A673 (cell line): ENCODE measurements around the gene DLL1. TPM values are rescaled to one million over a fixed set of nuclear protein-coding genes. Genes with fewer than 3 reads are reported as not detected.

Experiments used
- BruUV-seq: library from RNA; stranded (reverse); fragments of 400-500 nt; replicated peaks from 2 replicates; lab custom pipeline; 2021; lab: Mats Ljungman, UMichigan
- CTCF ChIA-PET: fragments of 300-600 bp; sonication (Branson Sonifier 250); formaldehyde crosslinking; loops from one replicate; lab custom pipeline; 2022; ENCODE audit warnings: antibody characterized with exemption; lab: Charles Lee
- POLR2A ChIA-PET: fragments of 300-600 bp; sonication (Branson Sonifier 250); formaldehyde crosslinking; loops from one replicate; lab custom pipeline; 2022; ENCODE audit warnings: antibody characterized with exemption; ENCODE audit not compliant: low non-redundant PET; lab: Charles Lee
- DNase-seq: peaks from one replicate; pipeline ENCODE4 v3.0.0-alpha.2; 2015; ENCODE audit warnings: low spot score
- H3K27ac ChIP-seq: fragments of 200-600 bp; sonication (generic); 2 replicates; pipeline ENCODE4 v1.5.1; 2016; ENCODE audit warnings: mixed run types, low read depth, mild to moderate bottlenecking, mixed read lengths, antibody characterized with exemption, low read length; ENCODE audit not compliant: poor library complexity, severe bottlenecking
- H3K27me3 ChIP-seq: fragments of 200-600 bp; sonication (generic); replicated peaks from 2 replicates; pipeline ENCODE4 v1.6.1; 2017; ENCODE audit warnings: mixed run types, low read depth, mild to moderate bottlenecking, mixed read lengths, antibody characterized with exemption, low read length; ENCODE audit not compliant: insufficient read depth, poor library complexity
- H3K36me3 ChIP-seq: fragments of 200-600 bp; sonication (generic); 2 replicates; pipeline ENCODE4 v1.6.1; 2016; ENCODE audit warnings: mixed run types, mild to moderate bottlenecking, mixed read lengths, antibody characterized with exemption, low read length; ENCODE audit not compliant: insufficient read depth, poor library complexity, severe bottlenecking
- H3K4me1 ChIP-seq: fragments of 200-600 bp; sonication (generic); 2 replicates; pipeline ENCODE4 v1.6.1; 2017; ENCODE audit warnings: mixed run types, mild to moderate bottlenecking, mixed read lengths, antibody characterized with exemption, low read length; ENCODE audit not compliant: insufficient read depth, poor library complexity, severe bottlenecking
- H3K4me3 ChIP-seq: fragments of 200-600 bp; sonication (generic); 2 replicates; pipeline ENCODE4 v1.5.1; 2016; ENCODE audit warnings: low read depth, mixed run types, mild to moderate bottlenecking, mixed read lengths, low read length; ENCODE audit not compliant: poor library complexity, severe bottlenecking
- H3K9me3 ChIP-seq: fragments of 200-600 bp; sonication (generic); 2 replicates; pipeline ENCODE4 v1.6.1; 2016; ENCODE audit warnings: mixed run types, low read depth, mild to moderate bottlenecking, mixed read lengths, antibody characterized with exemption, low read length; ENCODE audit not compliant: poor library complexity, severe bottlenecking
- EZH2 ChIP-seq: fragments of 200-600 bp; sonication (generic); IDR thresholded peaks from 2 replicates; pipeline ENCODE4 v1.6.1; 2017; ENCODE audit warnings: borderline replicate concordance, low read depth, mild to moderate bottlenecking, mixed read lengths, antibody characterized with exemption, low read length; ENCODE audit not compliant: poor library complexity, severe bottlenecking
- intact Hi-C: fragments of 100-400 bp; cut with micrococcal nuclease; formaldehyde crosslinking; loops from one replicate; pipeline ENCODE4 v1.10.0; 2022; ENCODE audit not compliant: unreplicated experiment
- total RNA-seq: library from RNA; stranded (reverse); gene quantifications from 2 replicates; pipeline ENCODE4 v1.2.3, GENCODE V29; 2021
- TF ChIP-seq, protein P1 (sequence below): fragments of 300-800, 200-600 bp; sonication (generic); conservative IDR thresholded peaks from 2 replicates; pipeline ENCODE4 v1.5.1; 2017; ENCODE audit warnings: low read depth, mild to moderate bottlenecking, antibody characterized with exemption, low read length, moderate library complexity, mixed read lengths

DLL1 gene
- total RNA-seq, 1 experiment from 2014 or later: 1.2 TPM

DNA sequence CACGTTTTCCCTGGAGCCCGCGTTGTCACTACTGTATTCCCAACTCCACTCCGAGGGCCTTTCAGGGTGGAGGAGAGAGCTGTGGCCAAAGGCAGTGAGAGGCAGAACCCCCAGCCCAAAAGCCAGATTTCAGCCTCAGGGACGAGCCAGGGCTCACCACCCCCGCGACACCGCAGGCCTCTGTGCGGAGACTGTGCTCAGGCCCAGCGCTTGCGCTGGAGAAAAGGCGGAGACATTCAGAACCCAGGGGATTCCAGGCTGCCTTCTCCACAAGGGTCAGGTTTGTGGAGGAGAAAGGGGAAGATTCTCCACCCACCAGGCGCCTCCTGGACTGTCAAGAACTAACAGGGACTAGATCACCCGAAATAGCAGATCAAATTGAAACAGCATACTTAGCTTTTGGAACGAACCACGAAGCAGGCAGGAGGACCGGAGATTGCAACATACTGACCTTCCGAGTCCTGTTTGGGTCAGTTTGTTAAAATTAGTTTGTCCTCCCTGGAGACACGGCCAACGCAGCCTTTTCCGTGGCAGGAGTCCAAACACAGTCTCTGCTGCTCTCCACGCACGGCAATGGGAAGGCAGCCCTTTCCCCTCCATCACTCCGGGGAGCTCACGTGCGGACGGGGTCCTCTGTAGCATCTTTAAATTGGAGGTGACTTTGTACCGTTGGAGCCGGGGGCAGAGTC lies 14.4 kb downstream of the DLL1 start:
- POLR2A ChIA-PET: no interaction called here
- H3K4me1 ChIP-seq: peaks cover 10% of the 10 kb centered on the region
- H3K27me3 ChIP-seq: no peaks in the 10 kb centered on the region
- CTCF ChIA-PET: no interaction called here
- no peaks in the 10 kb centered on the region for H3K9me3 ChIP-seq
- no TSS peak for BruUV-seq
- no peak overlapping the region for H3K4me3 ChIP-seq
- no peak for DNase-seq
- H3K27ac ChIP-seq: no peak overlapping the region
- intact Hi-C loops: no loop called here
- TF ChIP-seq, protein P1, sequence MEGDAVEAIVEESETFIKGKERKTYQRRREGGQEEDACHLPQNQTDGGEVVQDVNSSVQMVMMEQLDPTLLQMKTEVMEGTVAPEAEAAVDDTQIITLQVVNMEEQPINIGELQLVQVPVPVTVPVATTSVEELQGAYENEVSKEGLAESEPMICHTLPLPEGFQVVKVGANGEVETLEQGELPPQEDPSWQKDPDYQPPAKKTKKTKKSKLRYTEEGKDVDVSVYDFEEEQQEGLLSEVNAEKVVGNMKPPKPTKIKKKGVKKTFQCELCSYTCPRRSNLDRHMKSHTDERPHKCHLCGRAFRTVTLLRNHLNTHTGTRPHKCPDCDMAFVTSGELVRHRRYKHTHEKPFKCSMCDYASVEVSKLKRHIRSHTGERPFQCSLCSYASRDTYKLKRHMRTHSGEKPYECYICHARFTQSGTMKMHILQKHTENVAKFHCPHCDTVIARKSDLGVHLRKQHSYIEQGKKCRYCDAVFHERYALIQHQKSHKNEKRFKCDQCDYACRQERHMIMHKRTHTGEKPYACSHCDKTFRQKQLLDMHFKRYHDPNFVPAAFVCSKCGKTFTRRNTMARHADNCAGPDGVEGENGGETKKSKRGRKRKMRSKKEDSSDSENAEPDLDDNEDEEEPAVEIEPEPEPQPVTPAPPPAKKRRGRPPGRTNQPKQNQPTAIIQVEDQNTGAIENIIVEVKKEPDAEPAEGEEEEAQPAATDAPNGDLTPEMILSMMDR: no peak
- TF ChIP-seq EZH2: no peak
- H3K36me3 ChIP-seq: no peaks in the 10 kb centered on the region

DNA sequence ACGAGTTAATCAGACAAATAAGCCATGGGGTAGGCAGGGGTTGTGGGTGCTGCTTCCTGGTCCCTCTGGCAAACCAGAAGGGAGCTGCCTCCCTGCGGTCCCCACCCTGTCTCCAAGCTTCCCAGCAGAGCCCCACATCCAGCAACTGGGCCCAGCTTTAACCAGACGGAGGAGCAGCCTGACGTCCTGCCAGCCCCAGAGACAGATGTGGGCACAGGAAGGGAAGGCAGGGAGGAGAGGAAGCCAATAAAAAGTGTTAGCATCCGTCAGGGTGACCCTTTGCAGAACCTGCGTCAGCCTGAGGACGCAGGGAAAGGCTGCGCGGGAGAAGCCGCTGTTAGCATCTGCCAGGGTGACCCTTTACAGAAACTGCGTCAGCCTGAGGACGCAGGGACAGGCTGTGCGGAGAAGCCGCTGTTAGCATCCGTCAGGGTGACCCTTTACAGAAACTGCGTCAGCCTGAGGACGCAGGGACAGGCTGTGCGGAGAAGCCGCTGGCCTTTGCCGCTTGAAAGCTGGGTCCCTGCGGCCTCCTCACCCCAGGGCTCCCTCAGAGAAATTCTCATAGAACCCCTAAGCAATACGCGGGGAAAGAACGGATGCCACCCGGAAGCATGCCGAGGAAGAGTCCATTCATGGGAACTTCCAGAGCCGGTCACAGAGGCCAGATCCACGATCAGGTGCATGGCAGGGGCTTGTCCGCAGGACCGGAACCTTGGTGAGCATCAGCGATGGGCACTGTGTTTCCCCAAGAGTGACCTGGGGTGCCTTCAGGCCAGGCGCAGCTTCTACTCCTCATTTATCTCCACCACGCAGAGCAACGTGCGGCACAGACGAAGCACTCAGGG lies 15.9 kb downstream of the DLL1 start:
- Histone ChIP-seq H3K4me3 (no peak overlapping the region), H3K9me3 (no peaks in the 10 kb centered on the region), H3K4me1 (peaks cover 4% of the 10 kb centered on the region), H3K36me3 (no peaks in the 10 kb centered on the region), H3K27me3 (no peaks in the 10 kb centered on the region), H3K27ac (no peak overlapping the region)
- BruUV-seq: no TSS peak
- no peak for DNase-seq
- intact Hi-C loops: no loop called here
- TF ChIP-seq EZH2: no peak
- TF ChIP-seq, protein P1: no peak
- CTCF ChIA-PET: no interaction called here
- POLR2A ChIA-PET: no interaction called here

DNA sequence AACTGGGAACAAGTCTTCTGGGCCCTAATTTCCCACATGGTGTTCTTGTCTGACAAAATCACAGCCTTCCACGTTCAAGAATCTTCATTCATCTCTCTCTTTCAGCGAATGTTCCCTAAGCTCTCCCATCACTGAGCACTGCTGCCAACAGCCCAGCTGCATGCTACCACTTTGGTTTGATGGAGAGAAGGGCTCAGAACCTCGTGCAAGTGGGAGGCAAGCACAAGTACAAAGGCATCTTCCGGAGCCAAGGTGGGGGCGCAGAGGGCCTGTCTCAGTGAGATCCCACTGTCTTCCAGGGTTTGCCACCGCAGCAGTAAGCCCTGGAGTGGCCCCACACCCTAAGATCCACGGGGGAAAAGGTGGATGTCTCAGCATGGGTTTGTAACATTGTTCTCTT lies 17.2 kb downstream of the DLL1 start:
- Histone ChIP-seq H3K27me3 (no peaks in the 10 kb centered on the region), H3K4me3 (no peak overlapping the region), H3K9me3 (no peaks in the 10 kb centered on the region), H3K27ac (no peak overlapping the region), H3K4me1 (no peaks in the 10 kb centered on the region), H3K36me3 (no peaks in the 10 kb centered on the region)
- DNase-seq: no peak
- ChIA-PET CTCF (no interaction called here), POLR2A (no interaction called here)
- intact Hi-C loops: no loop called here
- no TSS peak for BruUV-seq
- TF ChIP-seq EZH2: no peak
- TF ChIP-seq, protein P1: no peak
